Spleen (tissue), 11 donors: ENCODE measurements around the gene KCNC4. TPM values are rescaled to one million over a fixed set of nuclear protein-coding genes. Genes with fewer than 3 reads are reported as not detected.
A peak's percentile ranks its signal among the peaks of the same experiment; 100 is the strongest.

Experiments used
- DNase-seq: peaks from one replicate; pipeline ENCODE4 v3.0.0-alpha.2; 2020
- H3K27ac ChIP-seq, 8 donors: fragments of 200-600 bp; sonication (generic) in 7 of 8; 1 replicate in 4 of 8; 2 replicates in 4 of 8; pipeline versions ENCODE4 v1.5.0 to v1.8.0; 2016 to 2021; ENCODE audit warnings: inconsistent platforms in 4 of 8, mild to moderate bottlenecking in 4 of 8, moderate library complexity in 1 of 8
- H3K27me3 ChIP-seq, 7 donors: fragments of 200-600 bp; sonication (generic) in 6 of 7; replicated peaks in 1 of 7; 1 replicate in 4 of 7; 2 replicates in 3 of 7; pipeline versions ENCODE4 v1.5.0 to v1.8.0; 2016 to 2021; ENCODE audit warnings: inconsistent platforms in 3 of 7, mild to moderate bottlenecking in 1 of 7
- H3K36me3 ChIP-seq, 6 donors: fragments of 200-600 bp; sonication (generic) in 5 of 6; 1 replicate in 4 of 6; 2 replicates in 2 of 6; pipeline versions ENCODE4 v1.5.0 to v1.8.0; 2016 to 2021; ENCODE audit warnings: inconsistent platforms in 2 of 6
- H3K4me1 ChIP-seq, 6 donors: fragments of 200-600 bp; sonication (generic) in 5 of 6; 1 replicate in 3 of 6; 2 replicates in 3 of 6; pipeline versions ENCODE4 v1.5.0 to v1.8.0; 2016 to 2021; ENCODE audit warnings: inconsistent platforms in 3 of 6
- H3K4me3 ChIP-seq, 8 donors: fragments of 200-600 bp; sonication (generic) in 7 of 8; 1 replicate in 4 of 8; 2 replicates in 4 of 8; pipeline versions ENCODE4 v1.5.0 to v1.8.0; 2016 to 2021; ENCODE audit warnings: inconsistent platforms in 4 of 8, mild to moderate bottlenecking in 4 of 8, moderate library complexity in 2 of 8
- H3K9me3 ChIP-seq, 8 donors: fragments of 200-600 bp; sonication (generic) in 7 of 8; 1 replicate in 4 of 8; 2 replicates in 4 of 8; pipeline versions ENCODE4 v1.5.0 to v1.8.0; 2016 to 2021; ENCODE audit warnings: inconsistent platforms in 4 of 8
- POLR2A ChIP-seq, 3 donors: fragments of 450-650 bp; IDR thresholded peaks; one replicate each; pipeline ENCODE4 v1.5.1; 2017; ENCODE audit warnings: antibody characterized with exemption in 3 of 3, mild to moderate bottlenecking in 1 of 3
- POLR2AphosphoS5 ChIP-seq, 3 donors: sonication (generic); formaldehyde crosslinking; IDR thresholded peaks; one replicate each; pipeline ENCODE4 v1.5.1; 2017; ENCODE audit warnings: antibody characterized with exemption in 3 of 3
- WGBS, 5 donors: extraction: QIAGEN DNeasy Blood & Tissue Kit in 3 of 5; methylation state at CpG; one replicate each; pipeline versions ENCODE4 v1.1.5 to v1.1.7; 2013 to 2018; 5-methylcytosine and 5-hydroxymethylcytosine counted together
- intact Hi-C: fragments of 100-400 bp; cut with DNase I; formaldehyde crosslinking; loops from one replicate; pipeline ENCODE4 v1.15.0; 2023; ENCODE audit warnings: low total_unique reads
- polyA plus RNA-seq, 3 donors: library from polyadenylated mRNA; stranded (reverse); fragments of 200-250 nt; gene quantifications; one replicate each; pipeline ENCODE4 v1.2.1, GENCODE V29; 2013
- total RNA-seq, 7 donors: library from RNA; depleted of rRNA in 3 of 7; stranded (reverse); fragments of >200 nt in 3 of 7; fragmentation: NEBNext Ultra II Directional in 4 of 7; extraction: Animal tissue kit (Norgen Biotek cat#: 25700) in 4 of 7; gene quantifications; one replicate each; pipeline versions ENCODE4 v1.1.0 to v1.2.1, GENCODE V29; 2016 to 2021
- TF ChIP-seq, protein P1 (sequence below), 11 experiments: fragments of 200-600 bp in 7 of 11; fragments of 450-650 bp in 4 of 11; sonication (generic) in 4 of 11; IDR thresholded peaks in 8 of 11; conservative IDR thresholded peaks in 3 of 11; 1 replicate in 7 of 11; 2 replicates in 4 of 11; pipeline versions ENCODE4 v1.4.0 to v1.8.0; 2016 to 2021; ENCODE audit warnings: antibody characterized with exemption in 11 of 11, inconsistent platforms in 4 of 11, mild to moderate bottlenecking in 1 of 11
- donor health status: healthy with polysubstance abuse.
- donor health status: DM: no; HTN: no; CAD: no; lungs with moderate emphysema.
- donor health status: DM: no; HTN: no; CAD: no.
- donor health status: Bipolar disorder and iron deficiency.
- donor health status: healthy.
- donor health status: DM: no; HTN: no; CAD: no.
- donor health status: DM: yes; HTN: yes; CAD: no.

The KCNC4 gene
- total and polyA plus RNA-seq, 10 donors = 1.4 to 22.1 (median 10.2) TPM

DNA sequence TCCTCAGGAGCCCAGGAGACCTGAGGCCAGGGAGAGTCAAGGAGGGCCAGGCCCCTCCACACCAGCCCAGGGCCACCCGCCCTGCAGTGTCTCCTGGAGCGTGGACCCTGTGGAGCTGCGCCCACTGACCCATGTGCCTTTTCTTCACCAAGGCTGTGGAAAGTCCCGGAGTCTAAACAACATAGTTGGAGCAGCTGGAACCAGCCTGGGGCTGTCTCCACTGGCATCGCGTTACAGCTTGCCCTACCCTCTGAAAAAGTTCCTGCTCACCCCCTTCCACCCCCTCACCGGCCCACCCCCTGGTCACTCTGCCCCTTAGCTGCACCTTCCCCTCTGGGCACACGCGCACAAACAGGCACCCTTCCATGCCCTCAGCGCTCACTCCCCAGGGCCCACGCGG, 18.3 kb downstream of the KCNC4 start:
- Histone ChIP-seq H3K9me3 (no peaks in the 10 kb centered on the region), H3K4me1 (peaks cover 0 to 8% (median 0%) of the 10 kb centered on the region in 6 donors), H3K27me3 (no peaks in the 10 kb centered on the region), H3K27ac (no peak overlapping the region), H3K4me3 (no peak overlapping the region), H3K36me3 (peaks cover 0 to 92% (median 25%) of the 10 kb centered on the region in 6 donors)
- 88 to 99% (median 94%) methylated on average over 12 of the region's 12 CpGs for WGBS, 5 donors
- intact Hi-C loops = no loop called here
- DNase-seq = no peak
- TF ChIP-seq POLR2AphosphoS5 (IDR thresholded peaks at IDR 0.05) = no peak
- TF ChIP-seq, protein P1, sequence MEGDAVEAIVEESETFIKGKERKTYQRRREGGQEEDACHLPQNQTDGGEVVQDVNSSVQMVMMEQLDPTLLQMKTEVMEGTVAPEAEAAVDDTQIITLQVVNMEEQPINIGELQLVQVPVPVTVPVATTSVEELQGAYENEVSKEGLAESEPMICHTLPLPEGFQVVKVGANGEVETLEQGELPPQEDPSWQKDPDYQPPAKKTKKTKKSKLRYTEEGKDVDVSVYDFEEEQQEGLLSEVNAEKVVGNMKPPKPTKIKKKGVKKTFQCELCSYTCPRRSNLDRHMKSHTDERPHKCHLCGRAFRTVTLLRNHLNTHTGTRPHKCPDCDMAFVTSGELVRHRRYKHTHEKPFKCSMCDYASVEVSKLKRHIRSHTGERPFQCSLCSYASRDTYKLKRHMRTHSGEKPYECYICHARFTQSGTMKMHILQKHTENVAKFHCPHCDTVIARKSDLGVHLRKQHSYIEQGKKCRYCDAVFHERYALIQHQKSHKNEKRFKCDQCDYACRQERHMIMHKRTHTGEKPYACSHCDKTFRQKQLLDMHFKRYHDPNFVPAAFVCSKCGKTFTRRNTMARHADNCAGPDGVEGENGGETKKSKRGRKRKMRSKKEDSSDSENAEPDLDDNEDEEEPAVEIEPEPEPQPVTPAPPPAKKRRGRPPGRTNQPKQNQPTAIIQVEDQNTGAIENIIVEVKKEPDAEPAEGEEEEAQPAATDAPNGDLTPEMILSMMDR (IDR thresholded peaks at IDR 0.05 in 8 of 11, conservative IDR thresholded peaks at IDR 0.05 in 3 of 11) = no peak
- no peak for TF ChIP-seq POLR2A (IDR thresholded peaks at IDR 0.05)

DNA sequence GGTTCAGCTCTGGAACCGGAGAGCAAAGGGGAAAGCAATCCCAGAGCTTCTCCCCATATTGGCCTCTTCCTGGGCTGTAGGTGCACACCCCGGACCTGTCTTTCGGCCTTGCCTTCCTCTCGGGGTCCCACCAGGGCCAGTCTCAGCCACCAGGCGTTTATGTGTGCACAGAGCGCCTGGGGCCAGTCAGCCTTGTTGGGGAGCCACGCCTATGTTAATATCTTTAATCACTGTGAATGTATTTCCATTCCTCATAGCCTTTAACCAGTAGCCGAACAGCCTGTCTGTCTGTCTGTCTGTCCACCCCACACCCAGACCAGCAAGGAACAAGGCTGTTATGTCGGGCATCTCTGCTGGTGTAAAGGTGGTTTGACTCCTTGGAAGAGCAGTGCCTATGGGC, 18.8 kb downstream of the KCNC4 start:
- WGBS, 5 donors = 88 to 93% (median 91%) methylated on average over 9 of the region's 9 CpGs
- peaks cover 0 to 12% (median 0%) of the 10 kb centered on the region in 6 donors for H3K4me1 ChIP-seq
- TF ChIP-seq, protein P1 (IDR thresholded peaks at IDR 0.05 in 8 of 11, conservative IDR thresholded peaks at IDR 0.05 in 3 of 11) = no peak
- no peak overlapping the region for H3K27ac ChIP-seq
- H3K27me3 ChIP-seq = no peaks in the 10 kb centered on the region
- H3K9me3 ChIP-seq = no peaks in the 10 kb centered on the region
- intact Hi-C loops = no loop called here
- peaks cover 0 to 87% (median 25%) of the 10 kb centered on the region in 6 donors for H3K36me3 ChIP-seq
- no peak overlapping the region for H3K4me3 ChIP-seq
- no peak for DNase-seq

DNA sequence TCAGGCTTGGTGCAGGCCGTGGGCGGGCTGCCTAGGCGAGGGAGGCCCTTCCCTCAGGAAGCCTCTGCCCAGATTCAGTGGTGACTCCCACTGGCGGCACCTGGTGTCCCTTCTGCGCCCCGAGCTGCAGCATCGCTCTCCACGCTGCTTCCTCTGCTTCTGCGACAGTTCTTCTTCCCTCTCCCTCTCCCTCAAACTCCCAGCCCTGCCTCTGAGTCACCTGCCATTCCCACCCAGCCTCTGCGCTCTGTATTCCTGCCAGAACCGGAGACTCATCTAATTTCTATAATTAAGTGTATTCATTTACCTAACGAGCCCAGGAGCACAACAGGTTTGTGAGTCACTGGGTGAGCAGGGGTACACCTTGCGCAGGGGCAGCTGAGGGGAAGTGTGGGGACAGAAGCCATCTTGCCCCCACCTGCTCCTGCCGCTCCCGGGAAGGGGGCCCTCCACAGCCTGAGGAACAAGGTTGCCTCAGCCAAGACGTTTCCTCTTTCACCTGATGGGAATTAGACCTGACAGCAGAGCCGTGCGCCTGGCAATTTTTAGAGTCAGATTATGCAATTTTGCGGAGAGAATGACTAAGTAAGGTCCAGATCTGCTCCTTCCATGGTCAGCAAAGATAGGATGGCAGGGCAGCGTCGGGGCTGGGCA, 19.4 kb downstream of the KCNC4 start:
- DNase-seq = no peak
- H3K4me3 ChIP-seq = no peak overlapping the region
- H3K4me1 ChIP-seq = peaks cover 0 to 18% (median 0%) of the 10 kb centered on the region in 6 donors
- WGBS, 5 donors = 73 to 89% (median 85%) methylated on average over 18 to 21 of the region's 21 CpGs
- no peaks in the 10 kb centered on the region for H3K27me3 ChIP-seq
- intact Hi-C loops = no loop called here
- no peak for TF ChIP-seq POLR2AphosphoS5 (IDR thresholded peaks at IDR 0.05)
- TF ChIP-seq, protein P1 (IDR thresholded peaks at IDR 0.05 in 8 of 11, conservative IDR thresholded peaks at IDR 0.05 in 3 of 11) = no peak
- TF ChIP-seq POLR2A (IDR thresholded peaks at IDR 0.05) = no peak
- H3K27ac ChIP-seq = peak overlapping the region in 1 of 8 donors; percentile 4
- H3K9me3 ChIP-seq = no peaks in the 10 kb centered on the region
- peaks cover 0 to 81% (median 25%) of the 10 kb centered on the region in 6 donors for H3K36me3 ChIP-seq

- DNase-seq = no peak
- WGBS, 5 donors = 85 to 92% (median 86%) methylated on average over 10 to 11 of the region's 11 CpGs
Observed at GRCh38 chr1:110230381-110231199, 20.5 kb downstream of the KCNC4 start.

More at GRCh38 chr1:110230381-110231199, 20.5 kb downstream of the KCNC4 start:
- TF ChIP-seq, protein P1 (IDR thresholded peaks at IDR 0.05 in 8 of 11, conservative IDR thresholded peaks at IDR 0.05 in 3 of 11) = no peak
- TF ChIP-seq POLR2A (IDR thresholded peaks at IDR 0.05) (no peak), POLR2AphosphoS5 (IDR thresholded peaks at IDR 0.05) (no peak)
- H3K27ac ChIP-seq = no peak overlapping the region
- no peaks in the 10 kb centered on the region for H3K27me3 ChIP-seq
- peaks cover 0 to 78% (median 25%) of the 10 kb centered on the region in 6 donors for H3K36me3 ChIP-seq
- peaks cover 0 to 29% (median 7%) of the 10 kb centered on the region in 6 donors for H3K4me1 ChIP-seq
- intact Hi-C loops = no loop called here
- H3K9me3 ChIP-seq = no peaks in the 10 kb centered on the region
- H3K4me3 ChIP-seq = no peak overlapping the region
